Astrocyte of the hippocampus (primary cell): ENCODE measurements around the gene UNC13C.

ENCODE experiments used
- DNase-seq: peaks from one replicate; pipeline ENCODE4 v3.0.0; 2011; ENCODE audit warnings: low read depth, low spot score

The UNC13C gene

GRCh38 chr15:54462511-54462913 lies 484.3 kb downstream of the UNC13C start:
- DNase-seq = no peak

GRCh38 chr15:54481819-54482218 lies 503.6 kb downstream of the UNC13C start:
- DNase-seq = no peak

- DNase-seq = no peak
Observed at GRCh38 chr15:54482251-54482650, 504.0 kb downstream of the UNC13C start.

GRCh38 chr15:54500330-54500729 lies 522.1 kb downstream of the UNC13C start:
- no peak for DNase-seq

- no peak for DNase-seq
Observed at GRCh38 chr15:54502416-54503075, 524.3 kb downstream of the UNC13C start.

GRCh38 chr15:54504695-54505094 lies 526.5 kb downstream of the UNC13C start:
- no peak for DNase-seq

- DNase-seq = no peak
Observed at GRCh38 chr15:54506977-54507524, 528.8 kb downstream of the UNC13C start.

- DNase-seq = no peak
Observed at GRCh38 chr15:54514601-54515000, 536.4 kb downstream of the UNC13C start.

GRCh38 chr15:54515664-54516582 lies 537.7 kb downstream of the UNC13C start:
- DNase-seq = no peak

- DNase-seq = no peak
Observed at GRCh38 chr15:54517366-54517765, 539.1 kb downstream of the UNC13C start.

GRCh38 chr15:54518156-54518882 lies 540.1 kb downstream of the UNC13C start:
- DNase-seq = peak; percentile 5

GRCh38 chr15:54519577-54519976 lies 541.3 kb downstream of the UNC13C start:
- DNase-seq = no peak

GRCh38 chr15:54520616-54521015 lies 542.4 kb downstream of the UNC13C start:
- DNase-seq = no peak

GRCh38 chr15:54521206-54521605 lies 543.0 kb downstream of the UNC13C start:
- DNase-seq = no peak

GRCh38 chr15:54528021-54528420 lies 549.8 kb downstream of the UNC13C start:
- no peak for DNase-seq

- peak; percentile 48 for DNase-seq
Observed at GRCh38 chr15:54540721-54541120, 562.5 kb downstream of the UNC13C start.

GRCh38 chr15:54547491-54547890 lies 569.2 kb downstream of the UNC13C start:
- no peak for DNase-seq

GRCh38 chr15:54550954-54551353 lies 572.7 kb downstream of the UNC13C start:
- no peak for DNase-seq

GRCh38 chr15:54556231-54556630 lies 578.0 kb downstream of the UNC13C start:
- DNase-seq = no peak

GRCh38 chr15:54559405-54560069 lies 581.3 kb downstream of the UNC13C start:
- DNase-seq = no peak

GRCh38 chr15:54560417-54560816 lies 582.2 kb downstream of the UNC13C start:
- no peak for DNase-seq
